Retinal pigment epithelial cell (primary cell): Measurements from ENCODE around the gene BLACAT1.

ENCODE experiments used
- DNase-seq: peaks from one replicate; pipeline ENCODE4 v3.0.0-alpha.2; 2010; ENCODE audit warnings: low read depth
- H3K4me3 ChIP-seq: 2 replicates; pipeline ENCODE4 v1.5.1; 2011; ENCODE audit warnings: mild to moderate bottlenecking, low read length, control low read depth, moderate library complexity
- TF ChIP-seq, protein P1 (sequence below): conservative IDR thresholded peaks from 2 replicates; pipeline ENCODE4 v1.5.1; 2011; ENCODE audit warnings: low read depth, low read length, control low read depth, inconsistent platforms

BLACAT1 gene

DNA sequence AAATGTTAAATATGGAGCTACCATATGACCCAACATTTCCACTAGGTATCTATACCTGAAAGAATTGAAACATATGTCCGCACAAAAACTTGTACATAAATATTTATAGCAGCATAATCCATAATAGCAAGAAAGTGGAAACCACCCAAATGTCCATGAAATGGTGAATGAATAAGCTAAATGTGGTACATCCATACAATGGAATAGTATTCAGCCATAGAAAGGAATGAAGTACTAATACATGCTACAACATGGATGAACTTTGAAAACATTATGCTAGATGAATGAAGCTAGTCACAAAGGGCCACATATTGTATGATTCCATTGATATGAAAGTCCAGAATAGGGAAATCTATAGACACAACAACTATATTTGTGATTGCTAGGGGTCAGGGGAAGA, 20.0 kb upstream of the BLACAT1 start:
- no peak for DNase-seq
- TF ChIP-seq, protein P1, sequence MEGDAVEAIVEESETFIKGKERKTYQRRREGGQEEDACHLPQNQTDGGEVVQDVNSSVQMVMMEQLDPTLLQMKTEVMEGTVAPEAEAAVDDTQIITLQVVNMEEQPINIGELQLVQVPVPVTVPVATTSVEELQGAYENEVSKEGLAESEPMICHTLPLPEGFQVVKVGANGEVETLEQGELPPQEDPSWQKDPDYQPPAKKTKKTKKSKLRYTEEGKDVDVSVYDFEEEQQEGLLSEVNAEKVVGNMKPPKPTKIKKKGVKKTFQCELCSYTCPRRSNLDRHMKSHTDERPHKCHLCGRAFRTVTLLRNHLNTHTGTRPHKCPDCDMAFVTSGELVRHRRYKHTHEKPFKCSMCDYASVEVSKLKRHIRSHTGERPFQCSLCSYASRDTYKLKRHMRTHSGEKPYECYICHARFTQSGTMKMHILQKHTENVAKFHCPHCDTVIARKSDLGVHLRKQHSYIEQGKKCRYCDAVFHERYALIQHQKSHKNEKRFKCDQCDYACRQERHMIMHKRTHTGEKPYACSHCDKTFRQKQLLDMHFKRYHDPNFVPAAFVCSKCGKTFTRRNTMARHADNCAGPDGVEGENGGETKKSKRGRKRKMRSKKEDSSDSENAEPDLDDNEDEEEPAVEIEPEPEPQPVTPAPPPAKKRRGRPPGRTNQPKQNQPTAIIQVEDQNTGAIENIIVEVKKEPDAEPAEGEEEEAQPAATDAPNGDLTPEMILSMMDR = no peak
- H3K4me3 ChIP-seq = no peak overlapping the region

DNA sequence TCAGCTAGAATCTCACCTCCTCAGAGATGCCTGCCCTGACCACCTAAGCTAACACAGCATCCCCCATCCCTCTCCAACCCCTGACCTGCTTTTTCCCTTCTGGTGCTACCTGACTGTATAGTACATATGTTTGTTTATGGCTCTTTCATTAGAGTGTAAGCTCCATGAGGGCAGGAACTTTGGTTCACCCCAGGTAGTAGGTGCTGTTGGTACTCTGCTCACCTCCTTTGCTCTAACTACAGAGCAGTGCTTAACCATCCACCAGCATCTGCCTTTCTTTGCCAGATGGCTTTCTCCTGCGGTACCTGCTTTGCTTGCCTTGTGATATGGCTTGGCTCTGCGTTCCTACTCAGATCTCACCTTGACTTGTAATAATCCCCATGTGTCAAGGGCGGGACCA, 18.7 kb upstream of the BLACAT1 start:
- TF ChIP-seq, protein P1 = no peak
- H3K4me3 ChIP-seq = no peak overlapping the region
- DNase-seq = no peak

DNA sequence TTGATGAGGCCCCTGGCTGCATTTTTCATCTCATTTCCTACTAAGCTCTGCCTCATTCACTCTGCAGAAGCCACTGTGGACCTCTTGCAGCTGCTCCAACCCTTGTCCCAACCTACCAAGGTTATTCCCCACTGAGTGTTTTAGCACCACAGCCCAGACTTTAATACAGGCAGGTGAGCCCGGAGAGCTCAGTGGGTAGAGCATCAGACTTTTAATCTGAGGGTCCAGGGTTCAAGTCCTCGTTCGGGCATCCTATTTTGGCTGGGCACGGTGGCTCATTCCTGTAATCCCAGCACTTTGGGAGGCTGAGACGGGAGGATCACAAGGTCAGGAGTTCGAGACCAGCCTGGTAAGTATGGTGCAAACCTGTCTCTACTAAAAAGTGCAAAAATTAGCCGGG, 18.1 kb upstream of the BLACAT1 start:
- DNase-seq = no peak
- H3K4me3 ChIP-seq = no peak overlapping the region
- TF ChIP-seq, protein P1 = no peak

DNA sequence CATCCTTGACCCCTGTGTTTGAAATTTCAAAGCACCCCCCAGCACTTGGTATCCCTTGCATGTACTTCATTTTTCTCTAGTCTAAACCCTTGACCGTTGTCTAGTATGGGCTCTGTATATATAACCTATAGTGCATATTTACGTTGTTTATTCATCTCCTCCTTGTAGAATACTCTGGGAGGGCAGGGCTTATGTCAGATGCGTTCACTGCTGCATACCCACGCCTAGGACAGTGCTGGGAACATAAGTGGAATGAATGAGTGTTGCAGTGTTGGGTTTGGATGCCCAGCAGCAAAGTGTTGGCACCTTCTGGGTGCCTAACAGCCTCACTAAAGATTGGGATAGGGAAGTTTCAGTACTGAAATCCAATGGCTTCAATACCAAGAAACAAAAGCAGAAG, 17.6 kb upstream of the BLACAT1 start:
- TF ChIP-seq, protein P1 = no peak
- no peak for DNase-seq
- no peak overlapping the region for H3K4me3 ChIP-seq

DNA sequence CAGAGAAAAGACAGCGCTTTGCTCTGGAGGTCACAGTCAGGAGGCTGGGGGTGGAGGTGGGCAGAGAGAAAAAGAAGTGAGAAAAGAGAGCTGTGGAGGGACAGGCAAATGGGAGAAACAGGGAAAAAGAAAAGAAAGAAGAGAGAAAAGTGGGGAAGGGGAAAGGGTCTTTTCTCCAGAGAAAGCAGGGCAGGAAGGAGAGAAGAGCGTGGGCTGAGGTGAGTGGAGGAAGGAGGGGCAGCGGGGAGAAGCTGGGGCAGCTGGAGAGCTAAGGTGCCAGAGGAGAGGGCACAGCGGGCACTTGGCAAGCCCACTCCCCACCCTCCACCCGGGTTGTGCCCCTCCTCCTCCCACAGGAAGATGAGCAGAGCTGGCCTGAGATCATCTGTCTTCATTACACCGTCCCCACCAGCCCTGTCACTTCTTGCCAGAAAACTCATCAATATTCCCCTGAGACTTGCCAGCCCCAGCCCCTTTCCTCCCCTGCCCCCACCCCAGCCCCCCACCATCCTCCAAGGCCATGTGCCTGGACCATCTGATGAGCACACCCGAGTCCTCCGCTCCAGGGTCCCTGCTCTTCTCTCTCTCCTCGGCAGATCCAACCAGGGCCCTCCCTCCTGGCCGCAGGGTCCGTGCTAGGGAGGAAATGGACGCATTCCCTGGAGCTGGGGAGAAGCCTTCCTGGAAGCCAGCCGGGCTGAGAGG, 17.0 kb upstream of the BLACAT1 start:
- no peak overlapping the region for H3K4me3 ChIP-seq
- TF ChIP-seq, protein P1 = no peak
- DNase-seq = no peak

DNA sequence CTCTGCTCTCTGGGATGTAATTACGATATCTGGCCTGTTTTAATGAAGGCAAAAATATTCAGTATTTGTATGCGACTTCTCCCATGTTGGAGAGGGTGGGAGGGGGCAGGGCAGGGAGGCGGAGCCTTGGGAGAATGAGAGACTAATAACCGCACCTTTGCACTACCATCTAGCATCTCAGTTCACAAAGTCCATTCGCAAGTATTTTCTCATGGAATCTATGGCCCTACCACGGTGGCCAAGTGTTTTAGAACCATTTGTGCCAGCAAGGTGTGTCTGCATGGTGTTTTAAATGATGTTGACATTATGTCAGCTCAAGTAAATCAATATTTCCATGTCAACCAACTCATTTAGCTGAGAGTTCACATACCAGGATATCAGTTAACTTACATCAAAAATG, 14.3 kb upstream of the BLACAT1 start:
- H3K4me3 ChIP-seq = no peak overlapping the region

GRCh38 chr1:205466595-205467220, 10.9 kb upstream of the BLACAT1 start:
- TF ChIP-seq, protein P1 = no peak
- no peak overlapping the region for H3K4me3 ChIP-seq
- DNase-seq = no peak

More for the DNA sequence above, 14.3 kb upstream of the BLACAT1 start:
- no peak for DNase-seq
- TF ChIP-seq, protein P1 = no peak
